Neural cell (in vitro differentiated cells): ENCODE measurements around the gene DISP2.

Experiments used
- EP300 ChIP-seq: fragments of 450-650 bp; conservative IDR thresholded peaks from 2 replicates; pipeline ENCODE4 v1.6.1; 2014; ENCODE audit warnings: antibody characterized with exemption, mild to moderate bottlenecking, moderate library complexity; ENCODE audit not compliant: poor library complexity, severe bottlenecking
- EZH2 ChIP-seq: fragments of 200-600, 300-800 bp; shearing (Covaris generic), sonication (generic); IDR thresholded peaks from 2 replicates; pipeline ENCODE4 v1.6.1; 2014; ENCODE audit warnings: antibody characterized with exemption, low read length, borderline replicate concordance, mild to moderate bottlenecking; ENCODE audit not compliant: insufficient read depth, poor library complexity, severe bottlenecking
- MXI1 ChIP-seq: fragments of 450-650 bp; conservative IDR thresholded peaks from 2 replicates; pipeline ENCODE4 v1.6.1; 2014; ENCODE audit warnings: antibody characterized with exemption, mild to moderate bottlenecking; ENCODE audit not compliant: poor library complexity, severe bottlenecking
- POLR2AphosphoS5 ChIP-seq: IDR thresholded peaks from 2 replicates; pipeline ENCODE4 v1.6.1; 2012
- RAD21 ChIP-seq: fragments of 450-650 bp; conservative IDR thresholded peaks from 2 replicates; pipeline ENCODE4 v1.6.1; 2014; ENCODE audit warnings: antibody characterized with exemption, mild to moderate bottlenecking, moderate library complexity
- SMC3 ChIP-seq: fragments of 450-650 bp; conservative IDR thresholded peaks from 2 replicates; pipeline ENCODE4 v1.6.1; 2014; ENCODE audit warnings: antibody characterized with exemption, mild to moderate bottlenecking, moderate library complexity; ENCODE audit not compliant: poor library complexity
- TF ChIP-seq, protein P1 (sequence below): fragments of 450-650 bp; IDR thresholded peaks from 2 replicates; pipeline ENCODE4 v1.5.1; 2014; ENCODE audit warnings: antibody characterized with exemption, mild to moderate bottlenecking, moderate library complexity; ENCODE audit not compliant: poor library complexity, severe bottlenecking
- TF ChIP-seq, protein P2 (sequence below): IDR thresholded peaks from 2 replicates; pipeline ENCODE4 v1.6.1; 2012; ENCODE audit warnings: borderline replicate concordance

- TF ChIP-seq, protein P1, sequence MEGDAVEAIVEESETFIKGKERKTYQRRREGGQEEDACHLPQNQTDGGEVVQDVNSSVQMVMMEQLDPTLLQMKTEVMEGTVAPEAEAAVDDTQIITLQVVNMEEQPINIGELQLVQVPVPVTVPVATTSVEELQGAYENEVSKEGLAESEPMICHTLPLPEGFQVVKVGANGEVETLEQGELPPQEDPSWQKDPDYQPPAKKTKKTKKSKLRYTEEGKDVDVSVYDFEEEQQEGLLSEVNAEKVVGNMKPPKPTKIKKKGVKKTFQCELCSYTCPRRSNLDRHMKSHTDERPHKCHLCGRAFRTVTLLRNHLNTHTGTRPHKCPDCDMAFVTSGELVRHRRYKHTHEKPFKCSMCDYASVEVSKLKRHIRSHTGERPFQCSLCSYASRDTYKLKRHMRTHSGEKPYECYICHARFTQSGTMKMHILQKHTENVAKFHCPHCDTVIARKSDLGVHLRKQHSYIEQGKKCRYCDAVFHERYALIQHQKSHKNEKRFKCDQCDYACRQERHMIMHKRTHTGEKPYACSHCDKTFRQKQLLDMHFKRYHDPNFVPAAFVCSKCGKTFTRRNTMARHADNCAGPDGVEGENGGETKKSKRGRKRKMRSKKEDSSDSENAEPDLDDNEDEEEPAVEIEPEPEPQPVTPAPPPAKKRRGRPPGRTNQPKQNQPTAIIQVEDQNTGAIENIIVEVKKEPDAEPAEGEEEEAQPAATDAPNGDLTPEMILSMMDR: no peak
- TF ChIP-seq, protein P2, sequence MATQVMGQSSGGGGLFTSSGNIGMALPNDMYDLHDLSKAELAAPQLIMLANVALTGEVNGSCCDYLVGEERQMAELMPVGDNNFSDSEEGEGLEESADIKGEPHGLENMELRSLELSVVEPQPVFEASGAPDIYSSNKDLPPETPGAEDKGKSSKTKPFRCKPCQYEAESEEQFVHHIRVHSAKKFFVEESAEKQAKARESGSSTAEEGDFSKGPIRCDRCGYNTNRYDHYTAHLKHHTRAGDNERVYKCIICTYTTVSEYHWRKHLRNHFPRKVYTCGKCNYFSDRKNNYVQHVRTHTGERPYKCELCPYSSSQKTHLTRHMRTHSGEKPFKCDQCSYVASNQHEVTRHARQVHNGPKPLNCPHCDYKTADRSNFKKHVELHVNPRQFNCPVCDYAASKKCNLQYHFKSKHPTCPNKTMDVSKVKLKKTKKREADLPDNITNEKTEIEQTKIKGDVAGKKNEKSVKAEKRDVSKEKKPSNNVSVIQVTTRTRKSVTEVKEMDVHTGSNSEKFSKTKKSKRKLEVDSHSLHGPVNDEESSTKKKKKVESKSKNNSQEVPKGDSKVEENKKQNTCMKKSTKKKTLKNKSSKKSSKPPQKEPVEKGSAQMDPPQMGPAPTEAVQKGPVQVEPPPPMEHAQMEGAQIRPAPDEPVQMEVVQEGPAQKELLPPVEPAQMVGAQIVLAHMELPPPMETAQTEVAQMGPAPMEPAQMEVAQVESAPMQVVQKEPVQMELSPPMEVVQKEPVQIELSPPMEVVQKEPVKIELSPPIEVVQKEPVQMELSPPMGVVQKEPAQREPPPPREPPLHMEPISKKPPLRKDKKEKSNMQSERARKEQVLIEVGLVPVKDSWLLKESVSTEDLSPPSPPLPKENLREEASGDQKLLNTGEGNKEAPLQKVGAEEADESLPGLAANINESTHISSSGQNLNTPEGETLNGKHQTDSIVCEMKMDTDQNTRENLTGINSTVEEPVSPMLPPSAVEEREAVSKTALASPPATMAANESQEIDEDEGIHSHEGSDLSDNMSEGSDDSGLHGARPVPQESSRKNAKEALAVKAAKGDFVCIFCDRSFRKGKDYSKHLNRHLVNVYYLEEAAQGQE: no peak
- TF ChIP-seq POLR2AphosphoS5: no peak
- TF ChIP-seq EP300: no peak
- TF ChIP-seq EZH2: no peak
- no peak for TF ChIP-seq SMC3
- no peak for TF ChIP-seq MXI1
- no peak for TF ChIP-seq RAD21
Observed at GRCh38 chr15:40427188-40427587, 69.2 kb downstream of the DISP2 start.
